K562 (cell line): Measurements from ENCODE around the gene TMEM120B. TPM values are rescaled to one million over a fixed set of nuclear protein-coding genes. Genes with fewer than 3 reads are reported as not detected.

Experiments used
- LCOR ChIP-seq: sonication (generic); formaldehyde crosslinking; IDR thresholded peaks from 2 replicates; pipeline ENCODE4 v1.8.0; 2022; ENCODE audit warnings: mild to moderate bottlenecking, missing genetic modification reagents
- NR3C1 ChIP-seq: sonication (generic); formaldehyde crosslinking; IDR thresholded peaks from 2 replicates; pipeline ENCODE4 v1.8.1; 2022; ENCODE audit warnings: missing genetic modification reagents
- REST ChIP-seq, 2 experiments: fragments of 450-650 bp; formaldehyde crosslinking in 1 of 2; IDR thresholded peaks; 2 replicates each; pipeline versions ENCODE4 v1.4.0 to v1.6.1; 2014 to 2020; ENCODE audit warnings: mild to moderate bottlenecking in 2 of 2, borderline replicate concordance in 1 of 2, low read depth in 1 of 2
- TARDBP ChIP-seq: fragments of 450-650 bp; IDR thresholded peaks from 2 replicates; pipeline ENCODE4 v1.6.1; 2016
- ZEB2 ChIP-seq: fragments of 450-650 bp; IDR thresholded peaks from 2 replicates; pipeline ENCODE4 v1.6.1; 2016
- ZNF3 ChIP-seq: fragments of 250-450 bp; sonication (Bioruptor Pico); IDR thresholded peaks from 2 replicates; pipeline ENCODE4 v1.5.0; 2021; ENCODE audit warnings: mild to moderate bottlenecking, moderate library complexity
- ZNF778 ChIP-seq: fragments of 450-650 bp; formaldehyde crosslinking; IDR thresholded peaks from 2 replicates; pipeline ENCODE4 v1.4.0; 2020; ENCODE audit warnings: mild to moderate bottlenecking, moderate library complexity
- polyA plus RNA-seq, 8 experiments: library from polyadenylated mRNA; depleted of rRNA in 4 of 8; stranded (reverse) in 5 of 8; unstranded in 3 of 8; fragments of >200 nt; fragmentation: Nextera tagmentation in 2 of 8; fragmentation: Illumina TruSeq in 1 of 8; extraction: Ambion mirVana in 2 of 8; extraction: Trizol in 1 of 8; gene quantifications; 2 replicates each; pipeline versions ENCODE4 v1.2.1 to v1.2.3, GENCODE V29; 2011 to 2014; ENCODE audit warnings: inconsistent platforms in 1 of 8, missing spikeins in 1 of 8
- total RNA-seq, 7 experiments: library from RNA; depleted of rRNA in 6 of 7; stranded (reverse); fragments of >200 nt in 6 of 7; fragmentation: Illumina TruSeq in 2 of 7; extraction: Trizol in 2 of 7; gene quantifications; 2 replicates each; pipeline versions ENCODE4 v1.2.1 to v1.2.3, GENCODE V29; 2011 to 2021; ENCODE audit warnings: low replicate concordance in 1 of 7
- TF ChIP-seq, protein P1 (sequence below): fragments of 450-650 bp; IDR thresholded peaks from 2 replicates; pipeline ENCODE4 v1.6.1; 2016; ENCODE audit warnings: mild to moderate bottlenecking, moderate library complexity

Gene TMEM120B
- total and polyA plus RNA-seq, 9 of the 15 experiments (the other 6 are each of a cell fraction or from before 2014, with no cell fraction given), result 1.7 to 18.6 (median 7.4) TPM

GRCh38 chr12:121717041-121717699 is 4.6 kb downstream of the TMEM120B start (continued):
- peak; percentile 80; the same call in 1 of the 2 replicates for TF ChIP-seq LCOR (CRISPR knock-in tag)
- 0 out of 2 replicates have a peak, but pooled peaks have one; percentile 46 for TF ChIP-seq TARDBP
- TF ChIP-seq, protein P1, sequence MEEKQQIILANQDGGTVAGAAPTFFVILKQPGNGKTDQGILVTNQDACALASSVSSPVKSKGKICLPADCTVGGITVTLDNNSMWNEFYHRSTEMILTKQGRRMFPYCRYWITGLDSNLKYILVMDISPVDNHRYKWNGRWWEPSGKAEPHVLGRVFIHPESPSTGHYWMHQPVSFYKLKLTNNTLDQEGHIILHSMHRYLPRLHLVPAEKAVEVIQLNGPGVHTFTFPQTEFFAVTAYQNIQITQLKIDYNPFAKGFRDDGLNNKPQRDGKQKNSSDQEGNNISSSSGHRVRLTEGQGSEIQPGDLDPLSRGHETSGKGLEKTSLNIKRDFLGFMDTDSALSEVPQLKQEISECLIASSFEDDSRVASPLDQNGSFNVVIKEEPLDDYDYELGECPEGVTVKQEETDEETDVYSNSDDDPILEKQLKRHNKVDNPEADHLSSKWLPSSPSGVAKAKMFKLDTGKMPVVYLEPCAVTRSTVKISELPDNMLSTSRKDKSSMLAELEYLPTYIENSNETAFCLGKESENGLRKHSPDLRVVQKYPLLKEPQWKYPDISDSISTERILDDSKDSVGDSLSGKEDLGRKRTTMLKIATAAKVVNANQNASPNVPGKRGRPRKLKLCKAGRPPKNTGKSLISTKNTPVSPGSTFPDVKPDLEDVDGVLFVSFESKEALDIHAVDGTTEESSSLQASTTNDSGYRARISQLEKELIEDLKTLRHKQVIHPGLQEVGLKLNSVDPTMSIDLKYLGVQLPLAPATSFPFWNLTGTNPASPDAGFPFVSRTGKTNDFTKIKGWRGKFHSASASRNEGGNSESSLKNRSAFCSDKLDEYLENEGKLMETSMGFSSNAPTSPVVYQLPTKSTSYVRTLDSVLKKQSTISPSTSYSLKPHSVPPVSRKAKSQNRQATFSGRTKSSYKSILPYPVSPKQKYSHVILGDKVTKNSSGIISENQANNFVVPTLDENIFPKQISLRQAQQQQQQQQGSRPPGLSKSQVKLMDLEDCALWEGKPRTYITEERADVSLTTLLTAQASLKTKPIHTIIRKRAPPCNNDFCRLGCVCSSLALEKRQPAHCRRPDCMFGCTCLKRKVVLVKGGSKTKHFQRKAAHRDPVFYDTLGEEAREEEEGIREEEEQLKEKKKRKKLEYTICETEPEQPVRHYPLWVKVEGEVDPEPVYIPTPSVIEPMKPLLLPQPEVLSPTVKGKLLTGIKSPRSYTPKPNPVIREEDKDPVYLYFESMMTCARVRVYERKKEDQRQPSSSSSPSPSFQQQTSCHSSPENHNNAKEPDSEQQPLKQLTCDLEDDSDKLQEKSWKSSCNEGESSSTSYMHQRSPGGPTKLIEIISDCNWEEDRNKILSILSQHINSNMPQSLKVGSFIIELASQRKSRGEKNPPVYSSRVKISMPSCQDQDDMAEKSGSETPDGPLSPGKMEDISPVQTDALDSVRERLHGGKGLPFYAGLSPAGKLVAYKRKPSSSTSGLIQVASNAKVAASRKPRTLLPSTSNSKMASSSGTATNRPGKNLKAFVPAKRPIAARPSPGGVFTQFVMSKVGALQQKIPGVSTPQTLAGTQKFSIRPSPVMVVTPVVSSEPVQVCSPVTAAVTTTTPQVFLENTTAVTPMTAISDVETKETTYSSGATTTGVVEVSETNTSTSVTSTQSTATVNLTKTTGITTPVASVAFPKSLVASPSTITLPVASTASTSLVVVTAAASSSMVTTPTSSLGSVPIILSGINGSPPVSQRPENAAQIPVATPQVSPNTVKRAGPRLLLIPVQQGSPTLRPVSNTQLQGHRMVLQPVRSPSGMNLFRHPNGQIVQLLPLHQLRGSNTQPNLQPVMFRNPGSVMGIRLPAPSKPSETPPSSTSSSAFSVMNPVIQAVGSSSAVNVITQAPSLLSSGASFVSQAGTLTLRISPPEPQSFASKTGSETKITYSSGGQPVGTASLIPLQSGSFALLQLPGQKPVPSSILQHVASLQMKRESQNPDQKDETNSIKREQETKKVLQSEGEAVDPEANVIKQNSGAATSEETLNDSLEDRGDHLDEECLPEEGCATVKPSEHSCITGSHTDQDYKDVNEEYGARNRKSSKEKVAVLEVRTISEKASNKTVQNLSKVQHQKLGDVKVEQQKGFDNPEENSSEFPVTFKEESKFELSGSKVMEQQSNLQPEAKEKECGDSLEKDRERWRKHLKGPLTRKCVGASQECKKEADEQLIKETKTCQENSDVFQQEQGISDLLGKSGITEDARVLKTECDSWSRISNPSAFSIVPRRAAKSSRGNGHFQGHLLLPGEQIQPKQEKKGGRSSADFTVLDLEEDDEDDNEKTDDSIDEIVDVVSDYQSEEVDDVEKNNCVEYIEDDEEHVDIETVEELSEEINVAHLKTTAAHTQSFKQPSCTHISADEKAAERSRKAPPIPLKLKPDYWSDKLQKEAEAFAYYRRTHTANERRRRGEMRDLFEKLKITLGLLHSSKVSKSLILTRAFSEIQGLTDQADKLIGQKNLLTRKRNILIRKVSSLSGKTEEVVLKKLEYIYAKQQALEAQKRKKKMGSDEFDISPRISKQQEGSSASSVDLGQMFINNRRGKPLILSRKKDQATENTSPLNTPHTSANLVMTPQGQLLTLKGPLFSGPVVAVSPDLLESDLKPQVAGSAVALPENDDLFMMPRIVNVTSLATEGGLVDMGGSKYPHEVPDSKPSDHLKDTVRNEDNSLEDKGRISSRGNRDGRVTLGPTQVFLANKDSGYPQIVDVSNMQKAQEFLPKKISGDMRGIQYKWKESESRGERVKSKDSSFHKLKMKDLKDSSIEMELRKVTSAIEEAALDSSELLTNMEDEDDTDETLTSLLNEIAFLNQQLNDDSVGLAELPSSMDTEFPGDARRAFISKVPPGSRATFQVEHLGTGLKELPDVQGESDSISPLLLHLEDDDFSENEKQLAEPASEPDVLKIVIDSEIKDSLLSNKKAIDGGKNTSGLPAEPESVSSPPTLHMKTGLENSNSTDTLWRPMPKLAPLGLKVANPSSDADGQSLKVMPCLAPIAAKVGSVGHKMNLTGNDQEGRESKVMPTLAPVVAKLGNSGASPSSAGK, result peak; percentile 10; the same call in 1 of the 2 replicates
- TF ChIP-seq ZEB2, result no peak
- TF ChIP-seq NR3C1, result no peak
- no peak for TF ChIP-seq ZNF778 (CRISPR knock-in tag)
- no peak for TF ChIP-seq REST (IDR thresholded peaks at IDR 0.05; ENCODE audit: borderline replicate concordance)
- TF ChIP-seq REST (CRISPR knock-in tag; IDR thresholded peaks at IDR 0.05; ENCODE audit: low read depth), result no peak
- no peak for TF ChIP-seq ZNF3 (CRISPR knock-in tag)
